DND-41 (cell line): ENCODE data around the gene CHN2.

Source experiments
- CTCF ChIP-seq: IDR thresholded peaks from 2 replicates; pipeline ENCODE4 v1.5.1; 2012; ENCODE audit warnings: borderline replicate concordance, low read length, moderate library complexity, mild to moderate bottlenecking; ENCODE audit not compliant: poor library complexity, severe bottlenecking; ENCODE audit errors: extremely low read depth
- EZH2 ChIP-seq: IDR thresholded peaks from 3 replicates; pipeline ENCODE4 v1.6.1; 2012; ENCODE audit warnings: borderline replicate concordance, low read depth, mild to moderate bottlenecking, moderate library complexity, low read length, inconsistent platforms; ENCODE audit not compliant: severe bottlenecking

DNA sequence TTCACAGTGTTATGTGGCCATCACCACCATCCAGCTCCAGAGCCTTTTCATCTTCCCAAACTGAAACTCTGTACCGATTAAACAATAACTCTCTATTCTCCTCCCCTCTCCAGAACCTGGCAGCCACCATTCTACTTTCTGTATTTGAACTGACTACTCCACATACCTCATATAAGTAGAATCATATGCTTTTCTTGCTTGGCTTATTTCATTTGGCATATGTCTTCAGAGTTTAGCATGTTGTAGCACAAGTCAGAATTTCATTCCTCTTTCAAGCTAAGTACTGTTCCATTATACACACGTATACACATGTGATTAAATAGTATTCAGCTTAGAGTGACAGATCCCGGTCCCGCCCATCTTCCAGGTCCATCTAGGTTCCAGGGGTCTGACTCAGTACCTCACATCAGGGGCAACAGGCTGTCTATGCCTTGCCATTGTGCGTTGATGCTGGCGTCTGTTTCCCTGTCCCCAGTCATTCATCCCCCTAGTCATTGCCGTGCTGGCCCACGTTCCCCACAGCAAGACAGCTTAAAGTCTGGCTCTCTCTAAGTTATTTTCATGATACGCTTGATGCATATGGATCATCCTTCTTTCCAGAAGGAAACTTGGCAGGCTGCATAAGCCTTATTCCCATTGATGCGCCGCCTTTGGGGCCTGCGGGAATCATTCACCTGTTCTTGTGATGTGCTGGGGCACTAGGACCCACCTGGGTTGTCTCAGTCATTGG is 108.3 kb downstream of the CHN2 start:
- TF ChIP-seq EZH2 (no peak), CTCF (no peak)
